GM18519 (cell line): Measurements from ENCODE around the gene OR11H6.
"Not testable (repeated sequence)": the region's sequence is repeated elsewhere in the genome, so short reads cannot be mapped to it uniquely, and the experiment has no call there.

Experiments used
- ATAC-seq: cut with Tn5 transposase; IDR thresholded peaks from one replicate; pipeline ENCODE4 v1.9.1; 2021; ENCODE audit warnings: mild to moderate bottlenecking, moderate library complexity; ENCODE audit not compliant: unreplicated experiment, low FRiP score

The OR11H6 gene

DNA sequence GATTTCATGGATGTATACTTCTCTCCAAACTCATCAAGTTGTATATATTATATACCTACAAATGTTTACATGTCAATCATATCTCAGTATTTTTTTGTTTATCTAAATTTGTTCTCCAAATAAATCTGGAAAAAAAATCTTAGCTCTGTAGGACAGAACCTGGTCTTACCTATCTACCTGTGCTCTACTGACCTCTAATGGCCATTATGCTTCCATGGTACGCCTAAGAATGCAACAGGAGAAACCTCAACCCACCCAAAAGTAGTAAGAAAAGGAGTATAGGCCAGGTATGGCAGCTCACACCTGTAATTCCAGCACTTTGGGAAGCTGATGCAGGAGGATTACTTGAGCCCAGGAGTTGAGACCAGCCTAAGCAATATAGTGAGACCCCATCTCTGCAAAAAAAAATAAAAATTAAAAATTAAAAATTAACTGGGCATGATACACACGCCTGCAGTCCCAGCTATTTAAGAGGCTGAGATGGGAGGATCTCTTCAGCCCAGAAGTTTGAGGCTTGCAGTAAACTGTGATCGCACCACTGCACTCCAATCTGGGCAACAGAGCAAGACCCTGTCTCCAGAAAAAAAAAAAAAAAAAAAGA is 24.2 kb downstream of the OR11H6 start:
- ATAC-seq = no peak

DNA sequence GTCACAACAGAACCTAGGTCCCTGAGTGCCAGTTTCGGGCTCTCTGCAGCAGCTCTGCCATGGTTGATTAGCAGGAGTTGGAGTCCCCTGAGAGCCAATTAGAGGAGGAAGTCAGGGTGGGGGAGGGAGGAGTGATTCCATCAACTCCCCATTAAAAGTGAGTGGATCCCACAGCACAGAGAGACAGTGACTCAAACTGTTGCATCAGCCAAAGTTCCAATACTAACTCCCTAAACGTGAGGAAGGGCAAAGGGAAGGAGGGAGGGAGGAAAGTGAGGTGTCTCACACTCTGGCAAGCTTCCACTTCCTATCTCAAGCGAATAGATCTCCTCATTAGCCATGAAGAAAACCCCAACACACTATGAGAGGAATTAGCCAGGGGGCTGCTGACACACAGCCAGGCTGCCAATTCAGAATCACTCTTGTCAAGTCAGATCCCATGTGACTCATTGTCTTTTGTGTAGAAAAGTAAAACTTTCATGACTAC is 39.2 kb downstream of the OR11H6 start:
- no peak for ATAC-seq

GRCh38 chr14:20264361-20264760 is 40.9 kb downstream of the OR11H6 start:
- not testable (repeated sequence) for ATAC-seq

DNA sequence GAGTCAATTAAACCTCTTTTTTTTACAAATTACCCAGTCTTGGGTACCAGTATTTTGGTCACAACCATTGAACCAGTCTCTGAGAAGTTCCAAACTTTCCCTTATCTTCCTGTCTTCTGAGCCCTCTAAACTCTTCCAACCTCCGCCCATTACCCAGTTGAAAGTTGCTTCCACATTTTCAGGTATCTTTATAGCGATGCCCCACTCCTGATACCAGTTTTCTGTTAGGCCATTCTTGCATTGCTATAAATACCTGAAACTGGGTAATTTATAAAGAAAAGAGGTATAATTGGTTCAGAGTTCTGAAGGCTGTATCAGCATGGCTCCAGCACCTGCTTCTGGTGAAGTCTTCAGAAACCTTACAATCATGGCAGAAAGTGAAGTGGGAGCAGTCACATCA is 50.6 kb downstream of the OR11H6 start:
- no peak for ATAC-seq
